ENCODE results near the gene TEX2.

Gene TEX2

DNA sequence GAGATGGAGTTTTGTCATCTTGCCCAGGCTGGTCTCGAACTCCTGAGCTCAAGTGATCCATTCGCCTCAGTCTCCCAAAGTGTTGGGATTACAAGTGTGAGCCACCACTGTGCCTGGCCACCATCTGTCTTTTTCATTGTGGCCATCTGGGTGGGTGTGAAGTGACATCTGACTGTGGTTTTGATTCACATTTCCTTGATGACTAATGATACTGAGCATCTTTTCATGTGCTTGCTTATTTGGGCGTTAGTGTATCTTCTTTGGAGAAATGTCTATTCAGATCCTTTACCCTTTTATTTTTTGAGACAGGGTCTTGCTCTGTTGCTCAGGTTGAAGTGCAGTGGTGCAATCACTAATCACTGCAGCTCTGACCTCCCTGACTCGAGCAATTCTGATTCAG, 79.2 kb downstream of the TEX2 start:
- TF ChIP-seq TCF12 (IDR thresholded peaks at IDR 0.05; ENCODE audit: low read depth) = no peak
- TF ChIP-seq ZBTB7A (IDR thresholded peaks at IDR 0.05; ENCODE audit: low read depth) = no peak
- no peak for TF ChIP-seq YY1 (IDR thresholded peaks at IDR 0.05; ENCODE audit: low read depth)
- TF ChIP-seq EGR1 (IDR thresholded peaks at IDR 0.05) = no peak
- no peak for TF ChIP-seq TEAD4 (IDR thresholded peaks at IDR 0.05)
- no peak for TF ChIP-seq TAF1 (IDR thresholded peaks at IDR 0.05; ENCODE audit: low read depth)
- TF ChIP-seq EP300 (IDR thresholded peaks at IDR 0.05; ENCODE audit: borderline replicate concordance) = no peak
- TF ChIP-seq, protein P1, sequence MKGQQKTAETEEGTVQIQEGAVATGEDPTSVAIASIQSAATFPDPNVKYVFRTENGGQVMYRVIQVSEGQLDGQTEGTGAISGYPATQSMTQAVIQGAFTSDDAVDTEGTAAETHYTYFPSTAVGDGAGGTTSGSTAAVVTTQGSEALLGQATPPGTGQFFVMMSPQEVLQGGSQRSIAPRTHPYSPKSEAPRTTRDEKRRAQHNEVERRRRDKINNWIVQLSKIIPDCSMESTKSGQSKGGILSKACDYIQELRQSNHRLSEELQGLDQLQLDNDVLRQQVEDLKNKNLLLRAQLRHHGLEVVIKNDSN (IDR thresholded peaks at IDR 0.05) = no peak
- no peak for TF ChIP-seq FOXM1 (IDR thresholded peaks at IDR 0.05; ENCODE audit: borderline replicate concordance, low read depth)

DNA sequence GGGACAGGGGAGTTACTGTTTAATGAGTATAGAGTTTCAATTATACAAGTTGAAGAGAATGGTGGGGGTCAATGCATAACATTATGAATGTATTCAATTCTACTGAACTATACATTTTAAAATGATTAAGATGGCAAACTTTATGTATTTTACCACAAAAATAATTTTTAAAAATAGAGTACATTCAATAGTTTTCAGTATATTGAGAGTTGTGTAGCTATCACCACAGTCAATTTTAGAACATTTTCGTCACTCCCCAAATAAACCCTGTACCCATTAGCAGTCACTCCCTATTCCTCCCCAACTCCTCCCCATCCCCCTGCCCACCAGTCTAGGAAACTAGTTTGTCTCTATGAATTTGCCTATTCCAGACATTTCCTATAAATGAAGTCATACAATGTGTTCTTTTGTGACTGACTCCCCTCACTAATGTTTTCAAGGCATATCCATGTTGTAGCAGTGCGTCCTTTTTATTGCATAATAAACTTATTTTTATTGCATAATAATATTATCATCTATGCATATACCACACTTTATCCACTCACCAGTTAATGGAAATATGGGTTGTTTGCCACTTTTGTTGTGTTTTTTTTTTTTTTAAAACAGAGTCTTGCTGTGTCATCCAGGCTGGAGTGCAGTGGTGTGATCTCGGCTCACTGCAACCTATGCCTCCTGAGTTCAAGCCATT, 80.6 kb downstream of the TEX2 start:
- TF ChIP-seq TEAD4 (IDR thresholded peaks at IDR 0.05) = no peak
- no peak for TF ChIP-seq CREB1 (IDR thresholded peaks at IDR 0.05; ENCODE audit: low read depth)
- no peak for TF ChIP-seq TCF12 (IDR thresholded peaks at IDR 0.05; ENCODE audit: low read depth)
- no peak for TF ChIP-seq RAD21 (IDR thresholded peaks at IDR 0.05; ENCODE audit: low read depth)
- no peak for TF ChIP-seq YY1 (IDR thresholded peaks at IDR 0.05; ENCODE audit: low read depth)
- no peak for TF ChIP-seq NFIC (IDR thresholded peaks at IDR 0.05)
- no peak for TF ChIP-seq EP300 (IDR thresholded peaks at IDR 0.05; ENCODE audit: borderline replicate concordance)
- TF ChIP-seq CEBPB (IDR thresholded peaks at IDR 0.05) = no peak
- TF ChIP-seq, protein P1 (IDR thresholded peaks at IDR 0.05) = no peak
- TF ChIP-seq EGR1 (IDR thresholded peaks at IDR 0.05) = no peak
- TF ChIP-seq ZBTB7A (IDR thresholded peaks at IDR 0.05; ENCODE audit: low read depth) = no peak
- TF ChIP-seq, protein P2, sequence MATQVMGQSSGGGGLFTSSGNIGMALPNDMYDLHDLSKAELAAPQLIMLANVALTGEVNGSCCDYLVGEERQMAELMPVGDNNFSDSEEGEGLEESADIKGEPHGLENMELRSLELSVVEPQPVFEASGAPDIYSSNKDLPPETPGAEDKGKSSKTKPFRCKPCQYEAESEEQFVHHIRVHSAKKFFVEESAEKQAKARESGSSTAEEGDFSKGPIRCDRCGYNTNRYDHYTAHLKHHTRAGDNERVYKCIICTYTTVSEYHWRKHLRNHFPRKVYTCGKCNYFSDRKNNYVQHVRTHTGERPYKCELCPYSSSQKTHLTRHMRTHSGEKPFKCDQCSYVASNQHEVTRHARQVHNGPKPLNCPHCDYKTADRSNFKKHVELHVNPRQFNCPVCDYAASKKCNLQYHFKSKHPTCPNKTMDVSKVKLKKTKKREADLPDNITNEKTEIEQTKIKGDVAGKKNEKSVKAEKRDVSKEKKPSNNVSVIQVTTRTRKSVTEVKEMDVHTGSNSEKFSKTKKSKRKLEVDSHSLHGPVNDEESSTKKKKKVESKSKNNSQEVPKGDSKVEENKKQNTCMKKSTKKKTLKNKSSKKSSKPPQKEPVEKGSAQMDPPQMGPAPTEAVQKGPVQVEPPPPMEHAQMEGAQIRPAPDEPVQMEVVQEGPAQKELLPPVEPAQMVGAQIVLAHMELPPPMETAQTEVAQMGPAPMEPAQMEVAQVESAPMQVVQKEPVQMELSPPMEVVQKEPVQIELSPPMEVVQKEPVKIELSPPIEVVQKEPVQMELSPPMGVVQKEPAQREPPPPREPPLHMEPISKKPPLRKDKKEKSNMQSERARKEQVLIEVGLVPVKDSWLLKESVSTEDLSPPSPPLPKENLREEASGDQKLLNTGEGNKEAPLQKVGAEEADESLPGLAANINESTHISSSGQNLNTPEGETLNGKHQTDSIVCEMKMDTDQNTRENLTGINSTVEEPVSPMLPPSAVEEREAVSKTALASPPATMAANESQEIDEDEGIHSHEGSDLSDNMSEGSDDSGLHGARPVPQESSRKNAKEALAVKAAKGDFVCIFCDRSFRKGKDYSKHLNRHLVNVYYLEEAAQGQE (IDR thresholded peaks at IDR 0.05; ENCODE audit: low read depth) = no peak
- TF ChIP-seq TAF1 (IDR thresholded peaks at IDR 0.05; ENCODE audit: low read depth) = no peak

DNA sequence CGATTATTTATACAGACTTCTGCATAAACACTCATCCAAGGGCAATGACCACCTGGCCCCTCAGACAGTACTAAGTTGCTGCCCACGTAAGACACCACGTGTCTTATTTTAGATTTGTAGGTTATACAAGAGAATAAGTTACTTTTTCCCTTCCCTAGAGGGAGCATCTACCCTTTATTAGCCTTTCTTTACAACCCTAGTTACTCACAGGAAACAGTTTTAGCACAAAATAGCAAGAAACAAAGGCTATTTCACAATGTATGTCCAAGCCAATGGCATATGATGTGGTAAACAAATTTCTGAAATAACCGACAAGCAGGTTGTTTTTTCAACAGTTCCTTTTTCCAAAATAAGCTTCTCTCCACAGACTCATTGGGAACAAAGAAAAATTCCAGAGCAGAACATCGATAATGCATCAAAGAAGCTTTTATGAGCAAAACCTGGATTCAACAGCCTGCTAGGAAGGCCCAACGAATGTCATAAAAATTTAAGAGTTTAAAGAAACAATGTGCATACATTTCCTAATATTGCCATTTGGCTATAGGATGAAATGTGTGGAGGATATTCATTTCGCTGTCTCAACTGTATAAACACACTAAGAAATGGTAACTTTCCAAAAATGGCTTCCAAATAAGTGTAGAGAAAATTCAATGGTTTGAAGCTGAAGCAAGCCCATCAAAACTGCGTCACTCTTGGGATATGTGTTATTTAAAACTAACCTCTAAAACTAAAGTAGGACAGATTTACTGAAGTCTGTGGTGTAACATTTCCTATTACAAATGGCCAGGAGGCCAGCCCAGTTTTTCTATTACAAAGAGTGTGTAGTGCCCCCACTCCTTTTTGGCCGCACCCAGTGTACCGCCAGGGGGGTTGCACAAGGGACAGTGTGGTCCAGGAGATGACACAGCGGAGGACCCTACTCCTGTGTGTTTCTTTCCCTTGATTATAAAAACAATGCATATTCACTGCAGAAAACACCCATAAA, 82.7 kb downstream of the TEX2 start:
- no peak for TF ChIP-seq TCF12 (IDR thresholded peaks at IDR 0.05; ENCODE audit: low read depth)
- no peak for TF ChIP-seq YY1 (IDR thresholded peaks at IDR 0.05; ENCODE audit: low read depth)
- TF ChIP-seq, protein P2 (IDR thresholded peaks at IDR 0.05; ENCODE audit: low read depth) = no peak
- TF ChIP-seq EGR1 (IDR thresholded peaks at IDR 0.05) = no peak
- TF ChIP-seq, protein P3, sequence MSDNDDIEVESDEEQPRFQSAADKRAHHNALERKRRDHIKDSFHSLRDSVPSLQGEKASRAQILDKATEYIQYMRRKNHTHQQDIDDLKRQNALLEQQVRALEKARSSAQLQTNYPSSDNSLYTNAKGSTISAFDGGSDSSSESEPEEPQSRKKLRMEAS (IDR thresholded peaks at IDR 0.05) = no peak
- TF ChIP-seq, protein P1 (IDR thresholded peaks at IDR 0.05) = no peak
- no peak for TF ChIP-seq FOXM1 (IDR thresholded peaks at IDR 0.05; ENCODE audit: borderline replicate concordance, low read depth)
- no peak for TF ChIP-seq NFIC (IDR thresholded peaks at IDR 0.05)
- TF ChIP-seq ZBTB7A (IDR thresholded peaks at IDR 0.05; ENCODE audit: low read depth) = no peak
- TF ChIP-seq EP300 (IDR thresholded peaks at IDR 0.05; ENCODE audit: borderline replicate concordance) = no peak
- no peak for TF ChIP-seq RAD21 (IDR thresholded peaks at IDR 0.05; ENCODE audit: low read depth)
- no peak for TF ChIP-seq CREB1 (IDR thresholded peaks at IDR 0.05; ENCODE audit: low read depth)
- no peak for TF ChIP-seq CEBPB (IDR thresholded peaks at IDR 0.05)
- no peak for TF ChIP-seq TAF1 (IDR thresholded peaks at IDR 0.05; ENCODE audit: low read depth)

DNA sequence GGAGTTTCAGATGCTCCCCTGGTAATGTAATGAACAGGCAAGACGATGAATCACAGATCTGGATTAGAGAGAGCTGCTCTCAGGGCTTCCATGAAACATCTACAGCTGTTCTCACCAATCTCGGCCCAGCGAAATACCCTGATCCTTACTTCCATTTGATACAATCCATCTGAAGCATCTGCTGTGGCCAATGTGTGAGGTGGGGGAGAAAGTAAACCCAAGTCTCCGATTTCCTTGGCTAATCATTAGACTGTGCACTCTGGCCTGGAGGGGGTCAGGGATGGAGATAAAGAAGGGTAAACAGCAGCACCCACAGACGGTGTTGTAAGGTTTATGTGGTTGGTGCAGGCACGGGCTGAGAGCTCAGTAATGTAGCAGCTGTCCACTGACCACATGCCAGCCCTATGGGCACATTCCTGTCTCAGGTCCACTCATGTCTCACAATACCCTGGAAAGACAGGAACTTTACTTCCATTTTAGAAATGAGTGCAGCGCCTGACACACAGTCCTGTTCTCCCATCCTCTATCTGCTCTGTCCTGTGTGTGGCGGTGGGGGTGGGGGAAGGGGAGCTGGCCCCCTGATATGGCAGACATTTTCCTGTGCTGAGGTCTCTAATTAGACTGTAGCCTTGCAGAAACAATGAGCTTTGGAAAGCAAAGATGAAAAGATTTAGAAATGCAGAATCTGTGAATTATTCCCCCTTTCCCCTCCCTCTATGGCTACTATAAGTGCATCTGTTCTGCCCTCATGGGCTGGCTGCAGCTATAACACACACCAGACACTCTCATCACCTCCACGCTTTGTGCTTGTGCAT, 84.8 kb downstream of the TEX2 start:
- TF ChIP-seq RAD21 (IDR thresholded peaks at IDR 0.05; ENCODE audit: low read depth) = no peak
- no peak for TF ChIP-seq TCF12 (IDR thresholded peaks at IDR 0.05; ENCODE audit: low read depth)
- no peak for TF ChIP-seq FOXM1 (IDR thresholded peaks at IDR 0.05; ENCODE audit: borderline replicate concordance, low read depth)
